Lower leg skin (tissue), 3 donors: ENCODE results near the gene MYO15B.

Experiments used
- CTCF ChIP-seq, 3 donors: fragments of 450-650 bp; IDR thresholded peaks; one replicate each; pipeline ENCODE4 v1.5.1; 2016; ENCODE audit warnings: antibody characterized with exemption in 3 of 3, mild to moderate bottlenecking in 3 of 3, moderate library complexity in 2 of 3
- POLR2A ChIP-seq, 2 donors: fragments of 450-650 bp; IDR thresholded peaks; one replicate each; pipeline ENCODE4 v1.6.1; 2016 to 2017; ENCODE audit warnings: antibody characterized with exemption in 2 of 2, mild to moderate bottlenecking in 1 of 2, moderate library complexity in 1 of 2

GRCh38 chr17:75643643-75644017, 56.0 kb downstream of the MYO15B start:
- TF ChIP-seq POLR2A (IDR thresholded peaks at IDR 0.05) (no peak), CTCF (IDR thresholded peaks at IDR 0.05) (no peak)
